ENCODE data around the gene CAMTA1.
A peak's percentile ranks its signal among the peaks of the same experiment; 100 is the strongest.

The CAMTA1 gene

DNA sequence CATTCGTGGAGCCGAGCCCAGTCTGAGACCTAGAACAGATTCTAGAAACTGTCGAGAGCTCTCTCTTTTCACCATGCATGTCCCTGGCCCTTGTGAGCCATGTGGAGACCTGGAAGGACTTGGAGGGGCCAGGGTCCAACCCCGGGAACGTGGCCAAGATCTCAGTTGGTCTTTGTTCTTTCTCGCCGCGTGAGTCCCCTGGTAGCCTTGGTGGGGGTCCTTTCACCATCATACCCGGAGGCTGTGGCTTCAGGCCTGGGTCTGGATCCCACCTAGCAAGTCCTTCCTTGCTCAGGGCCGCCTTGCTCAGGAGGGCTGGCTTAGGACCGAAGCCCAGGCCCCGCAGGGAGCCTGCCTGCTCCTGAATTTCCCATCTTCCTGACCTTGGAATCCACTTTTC is 168.0 kb downstream of the CAMTA1 start:
- Histone ChIP-seq H3K9ac (ENCODE audit: low read depth, low read length) (no peak overlapping the region), H3K27ac (ENCODE audit: low read depth, low read length) (no peak overlapping the region), H3K36me3 (ENCODE audit: control insufficient read depth, insufficient read depth, low read length) (no peaks in the 10 kb centered on the region), H3K9me3 (ENCODE audit: control insufficient read depth, insufficient read depth, low read length) (no peaks in the 10 kb centered on the region), H3K4me1 (ENCODE audit: control insufficient read depth, insufficient read depth, low read length) (peaks cover 20% of the 10 kb centered on the region), H3K4me3 (ENCODE audit: low read depth, low read length) (no peak overlapping the region), H3K27me3 (ENCODE audit: control insufficient read depth, insufficient read depth, low read length) (no peaks in the 10 kb centered on the region)

DNA sequence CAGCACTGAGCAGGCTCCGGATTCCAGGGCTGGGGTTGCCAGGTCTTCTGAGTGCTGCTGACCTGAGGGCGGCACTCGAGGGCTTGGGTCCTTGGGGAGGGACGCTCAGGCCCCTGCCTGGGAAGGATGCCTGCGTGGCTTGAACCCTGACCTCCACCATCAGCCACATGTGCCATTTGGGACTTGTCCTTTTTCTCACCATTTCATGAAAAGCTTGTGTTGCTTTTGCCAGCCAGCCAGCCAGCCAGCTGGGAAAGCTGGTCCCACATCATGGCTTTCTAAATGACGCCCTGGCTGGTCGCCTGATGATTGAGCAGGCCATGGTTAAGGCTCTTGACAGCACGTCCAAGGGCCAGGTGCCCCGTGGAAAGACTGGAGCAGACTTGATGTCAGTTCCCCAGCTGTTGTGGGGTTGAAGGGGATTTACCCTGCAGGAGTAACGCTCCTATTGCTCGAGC is 168.7 kb downstream of the CAMTA1 start:
- Histone ChIP-seq H3K4me1 (ENCODE audit: control insufficient read depth, insufficient read depth, low read length) (peaks cover 20% of the 10 kb centered on the region), H3K36me3 (ENCODE audit: control insufficient read depth, insufficient read depth, low read length) (no peaks in the 10 kb centered on the region), H3K27me3 (ENCODE audit: control insufficient read depth, insufficient read depth, low read length) (no peaks in the 10 kb centered on the region), H3K9me3 (ENCODE audit: control insufficient read depth, insufficient read depth, low read length) (no peaks in the 10 kb centered on the region), H3K4me3 (ENCODE audit: low read depth, low read length) (no peak overlapping the region), H3K27ac (ENCODE audit: low read depth, low read length) (no peak overlapping the region), H3K9ac (ENCODE audit: low read depth, low read length) (no peak overlapping the region)

- H3K4me1 ChIP-seq (ENCODE audit: control insufficient read depth, insufficient read depth, low read length): peaks cover 20% of the 10 kb centered on the region
- no peaks in the 10 kb centered on the region for H3K27me3 ChIP-seq (ENCODE audit: control insufficient read depth, insufficient read depth, low read length)
- no peak overlapping the region for H3K9ac ChIP-seq (ENCODE audit: low read depth, low read length)
- H3K27ac ChIP-seq (ENCODE audit: low read depth, low read length): no peak overlapping the region
- no peak overlapping the region for H3K4me3 ChIP-seq (ENCODE audit: low read depth, low read length)
- H3K36me3 ChIP-seq (ENCODE audit: control insufficient read depth, insufficient read depth, low read length): no peaks in the 10 kb centered on the region
- no peaks in the 10 kb centered on the region for H3K9me3 ChIP-seq (ENCODE audit: control insufficient read depth, insufficient read depth, low read length)
These were observed 169.3 kb downstream of the CAMTA1 start for GRCh38 chr1:6954591-6954990.

DNA sequence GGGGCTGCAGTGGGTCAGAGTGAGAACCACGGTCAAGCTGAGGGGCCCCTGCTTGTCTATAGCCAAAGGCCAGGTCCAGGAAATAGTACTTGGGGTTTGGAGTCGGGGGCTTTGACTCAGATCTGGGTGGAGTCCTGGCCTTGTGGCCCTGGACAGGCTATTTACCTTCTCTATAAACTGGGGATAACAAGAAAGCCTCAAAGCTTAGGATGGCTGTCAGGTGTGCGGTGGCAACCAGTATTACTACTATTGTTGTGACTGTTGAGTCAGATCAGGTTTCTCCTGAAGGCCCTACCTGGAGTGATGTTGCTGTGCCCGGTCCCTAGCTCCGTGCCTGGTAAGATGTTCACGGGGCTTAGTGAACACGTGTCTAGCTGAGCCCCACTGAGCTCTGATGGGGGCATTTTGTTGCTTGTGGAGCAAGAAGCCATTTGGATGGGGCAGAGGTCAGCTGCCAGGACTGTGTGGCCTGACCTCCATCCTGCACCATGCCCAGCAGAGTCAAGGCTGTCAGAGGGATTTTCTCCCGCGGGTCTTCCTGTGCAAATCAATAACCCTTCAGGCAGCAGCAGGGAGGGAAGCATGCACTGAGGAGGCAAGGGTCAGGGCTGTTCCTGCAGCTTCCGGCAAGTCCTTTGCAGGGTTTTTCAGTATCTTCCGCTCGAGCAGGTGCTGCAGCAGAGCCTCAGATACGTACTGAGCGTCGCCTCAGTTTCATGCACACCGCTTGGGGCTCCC is 170.3 kb downstream of the CAMTA1 start:
- Histone ChIP-seq H3K9ac (ENCODE audit: low read depth, low read length) (no peak overlapping the region), H3K27me3 (ENCODE audit: control insufficient read depth, insufficient read depth, low read length) (no peaks in the 10 kb centered on the region), H3K36me3 (ENCODE audit: control insufficient read depth, insufficient read depth, low read length) (no peaks in the 10 kb centered on the region), H3K4me1 (ENCODE audit: control insufficient read depth, insufficient read depth, low read length) (peaks cover 20% of the 10 kb centered on the region), H3K27ac (ENCODE audit: low read depth, low read length) (no peak overlapping the region), H3K4me3 (ENCODE audit: low read depth, low read length) (no peak overlapping the region), H3K9me3 (ENCODE audit: control insufficient read depth, insufficient read depth, low read length) (no peaks in the 10 kb centered on the region)

GRCh38 chr1:6956488-6957159 is 171.4 kb downstream of the CAMTA1 start:
- Histone ChIP-seq H3K4me1 (ENCODE audit: control insufficient read depth, insufficient read depth, low read length) (peaks cover 25% of the 10 kb centered on the region), H3K27me3 (ENCODE audit: control insufficient read depth, insufficient read depth, low read length) (no peaks in the 10 kb centered on the region), H3K27ac (ENCODE audit: low read depth, low read length) (peak overlapping the region; percentile 55), H3K9me3 (ENCODE audit: control insufficient read depth, insufficient read depth, low read length) (no peaks in the 10 kb centered on the region), H3K36me3 (ENCODE audit: control insufficient read depth, insufficient read depth, low read length) (no peaks in the 10 kb centered on the region), H3K9ac (ENCODE audit: low read depth, low read length) (no peak overlapping the region), H3K4me3 (ENCODE audit: low read depth, low read length) (no peak overlapping the region)

GRCh38 chr1:6957341-6957740 is 172.1 kb downstream of the CAMTA1 start:
- Histone ChIP-seq H3K27ac (ENCODE audit: low read depth, low read length) (no peak overlapping the region), H3K27me3 (ENCODE audit: control insufficient read depth, insufficient read depth, low read length) (no peaks in the 10 kb centered on the region), H3K4me3 (ENCODE audit: low read depth, low read length) (no peak overlapping the region), H3K9me3 (ENCODE audit: control insufficient read depth, insufficient read depth, low read length) (no peaks in the 10 kb centered on the region), H3K4me1 (ENCODE audit: control insufficient read depth, insufficient read depth, low read length) (peaks cover 26% of the 10 kb centered on the region), H3K36me3 (ENCODE audit: control insufficient read depth, insufficient read depth, low read length) (no peaks in the 10 kb centered on the region), H3K9ac (ENCODE audit: low read depth, low read length) (no peak overlapping the region)

DNA sequence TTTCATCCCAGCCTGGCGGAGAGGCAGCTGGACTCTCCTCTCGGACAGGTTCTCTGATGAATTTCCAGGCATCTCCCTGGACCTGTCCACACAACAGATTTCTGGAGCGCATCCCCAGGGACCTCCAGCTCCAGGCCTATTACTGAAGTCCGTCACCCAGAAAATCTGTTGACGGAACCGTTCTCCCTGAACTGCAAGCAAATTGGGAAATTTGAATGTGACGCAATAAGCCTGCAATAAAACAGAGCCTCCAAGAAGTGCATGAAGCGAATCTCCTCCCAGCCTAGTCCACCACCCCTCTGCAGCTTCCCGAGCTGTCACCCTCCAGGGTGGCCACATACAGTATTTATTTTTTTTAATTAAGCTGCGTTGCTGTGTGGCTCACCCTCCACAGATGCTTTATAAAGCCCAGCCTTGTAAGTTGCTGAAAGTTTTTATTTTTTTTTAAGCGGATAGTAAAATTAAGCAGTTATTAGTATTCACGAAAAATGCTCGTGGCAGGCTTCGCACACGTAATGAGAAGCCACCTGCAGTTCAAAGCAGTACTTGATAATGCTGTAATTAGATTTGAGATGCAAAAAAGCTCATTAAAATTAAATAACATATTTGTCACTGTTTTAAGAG is 173.3 kb downstream of the CAMTA1 start:
- H3K4me3 ChIP-seq (ENCODE audit: low read depth, low read length): no peak overlapping the region

DNA sequence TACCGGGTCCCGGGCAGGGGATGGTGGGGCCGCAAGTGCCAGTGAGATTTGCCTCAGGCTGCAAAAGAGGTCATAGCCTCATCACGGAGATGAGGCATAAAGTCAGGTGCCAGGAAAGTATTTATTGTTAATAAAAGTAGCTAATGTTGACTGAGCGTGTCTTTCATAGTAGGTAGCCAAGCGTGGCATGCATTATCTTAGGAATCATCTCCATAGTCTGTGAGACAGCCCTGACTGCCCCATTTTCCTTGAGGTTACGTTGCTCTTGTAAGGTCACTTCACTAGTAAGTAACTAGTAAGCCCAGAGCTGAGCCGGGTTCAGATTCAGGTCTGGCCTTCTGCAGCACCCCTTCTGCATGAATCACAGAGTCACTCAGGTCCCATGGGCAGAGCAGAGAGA is 174.2 kb downstream of the CAMTA1 start:
- Histone ChIP-seq H3K4me3 (ENCODE audit: low read depth, low read length) (no peak overlapping the region), H3K36me3 (ENCODE audit: control insufficient read depth, insufficient read depth, low read length) (no peaks in the 10 kb centered on the region), H3K27ac (ENCODE audit: low read depth, low read length) (no peak overlapping the region), H3K9me3 (ENCODE audit: control insufficient read depth, insufficient read depth, low read length) (no peaks in the 10 kb centered on the region), H3K9ac (ENCODE audit: low read depth, low read length) (no peak overlapping the region), H3K4me1 (ENCODE audit: control insufficient read depth, insufficient read depth, low read length) (peaks cover 34% of the 10 kb centered on the region), H3K27me3 (ENCODE audit: control insufficient read depth, insufficient read depth, low read length) (no peaks in the 10 kb centered on the region)

More for the DNA sequence above, 173.3 kb downstream of the CAMTA1 start:
- Histone ChIP-seq H3K36me3 (ENCODE audit: control insufficient read depth, insufficient read depth, low read length) (no peaks in the 10 kb centered on the region), H3K9ac (ENCODE audit: low read depth, low read length) (no peak overlapping the region), H3K27ac (ENCODE audit: low read depth, low read length) (no peak overlapping the region), H3K27me3 (ENCODE audit: control insufficient read depth, insufficient read depth, low read length) (no peaks in the 10 kb centered on the region), H3K9me3 (ENCODE audit: control insufficient read depth, insufficient read depth, low read length) (no peaks in the 10 kb centered on the region), H3K4me1 (ENCODE audit: control insufficient read depth, insufficient read depth, low read length) (peaks cover 26% of the 10 kb centered on the region)

GRCh38 chr1:6960291-6960811 is 175.1 kb downstream of the CAMTA1 start:
- Histone ChIP-seq H3K9me3 (ENCODE audit: control insufficient read depth, insufficient read depth, low read length) (no peaks in the 10 kb centered on the region), H3K9ac (ENCODE audit: low read depth, low read length) (no peak overlapping the region)

GRCh38 chr1:6960860-6961259 is 175.6 kb downstream of the CAMTA1 start:
- H3K36me3 ChIP-seq (ENCODE audit: control insufficient read depth, insufficient read depth, low read length): no peaks in the 10 kb centered on the region
- no peak overlapping the region for H3K27ac ChIP-seq (ENCODE audit: low read depth, low read length)
- no peaks in the 10 kb centered on the region for H3K27me3 ChIP-seq (ENCODE audit: control insufficient read depth, insufficient read depth, low read length)
- no peak overlapping the region for H3K9ac ChIP-seq (ENCODE audit: low read depth, low read length)
- no peaks in the 10 kb centered on the region for H3K9me3 ChIP-seq (ENCODE audit: control insufficient read depth, insufficient read depth, low read length)
- H3K4me3 ChIP-seq (ENCODE audit: low read depth, low read length): no peak overlapping the region
- peaks cover 33% of the 10 kb centered on the region for H3K4me1 ChIP-seq (ENCODE audit: control insufficient read depth, insufficient read depth, low read length)

More at GRCh38 chr1:6960291-6960811, 175.1 kb downstream of the CAMTA1 start:
- H3K36me3 ChIP-seq (ENCODE audit: control insufficient read depth, insufficient read depth, low read length): no peaks in the 10 kb centered on the region
- peaks cover 31% of the 10 kb centered on the region for H3K4me1 ChIP-seq (ENCODE audit: control insufficient read depth, insufficient read depth, low read length)
- no peaks in the 10 kb centered on the region for H3K27me3 ChIP-seq (ENCODE audit: control insufficient read depth, insufficient read depth, low read length)
- no peak overlapping the region for H3K4me3 ChIP-seq (ENCODE audit: low read depth, low read length)
- no peak overlapping the region for H3K27ac ChIP-seq (ENCODE audit: low read depth, low read length)

DNA sequence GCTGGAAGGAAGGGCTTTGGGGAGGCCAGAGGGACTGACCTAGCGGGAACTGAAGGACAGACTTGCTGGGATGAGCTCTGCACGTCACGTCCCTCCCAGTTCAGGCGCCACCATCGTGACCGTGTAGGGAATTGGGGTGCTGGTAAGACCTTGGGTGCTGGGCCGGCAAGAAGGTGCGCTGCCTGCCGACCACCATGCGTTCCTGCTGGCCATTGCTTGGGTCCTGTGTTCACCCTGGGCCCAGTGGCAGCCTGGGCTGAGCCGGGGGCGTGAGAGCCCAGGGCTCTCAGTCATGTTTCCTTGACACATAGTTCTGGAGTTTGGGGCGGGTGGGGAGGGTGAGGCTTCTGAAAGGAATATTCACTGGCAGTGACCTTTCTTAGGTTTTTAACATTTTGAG is 176.0 kb downstream of the CAMTA1 start:
- peaks cover 29% of the 10 kb centered on the region for H3K4me1 ChIP-seq (ENCODE audit: control insufficient read depth, insufficient read depth, low read length)
- no peak overlapping the region for H3K9ac ChIP-seq (ENCODE audit: low read depth, low read length)
- H3K27ac ChIP-seq (ENCODE audit: low read depth, low read length): no peak overlapping the region
- no peaks in the 10 kb centered on the region for H3K27me3 ChIP-seq (ENCODE audit: control insufficient read depth, insufficient read depth, low read length)
- no peaks in the 10 kb centered on the region for H3K9me3 ChIP-seq (ENCODE audit: control insufficient read depth, insufficient read depth, low read length)
- peak overlapping the region; percentile 71 for H3K4me3 ChIP-seq (ENCODE audit: low read depth, low read length)
- H3K36me3 ChIP-seq (ENCODE audit: control insufficient read depth, insufficient read depth, low read length): no peaks in the 10 kb centered on the region

All from HUES48 (cell line).